SU-DHL-6 (cell line): ENCODE results near the gene NACC2.
"Not testable (repeated sequence)": the region's sequence is repeated elsewhere in the genome, so short reads cannot be mapped to it uniquely, and the experiment has no call there.

Experiments used
- H2AFZ ChIP-seq: fragments of 200-600 bp; sonication (generic); 2 replicates; pipeline ENCODE4 v1.6.1; 2014; ENCODE audit warnings: low read depth, mild to moderate bottlenecking, moderate library complexity, mixed read lengths, antibody characterized with exemption, low read length; ENCODE audit not compliant: severe bottlenecking
- H3F3A ChIP-seq: fragments of 200-600 bp; shearing (Covaris generic); 2 replicates; pipeline ENCODE4 v1.6.0; 2016; ENCODE audit warnings: antibody characterized with exemption, mild to moderate bottlenecking; ENCODE audit not compliant: insufficient read depth
- H3K27ac ChIP-seq: fragments of 200-600 bp; sonication (generic); 2 replicates; pipeline ENCODE4 v1.5.1; 2016; ENCODE audit warnings: low read depth, mild to moderate bottlenecking, low read length, moderate library complexity, mixed read lengths
- H3K27me3 ChIP-seq: fragments of 200-600 bp; sonication (generic), shearing (Covaris generic); 2 replicates; pipeline ENCODE4 v1.6.0; 2014; ENCODE audit warnings: mild to moderate bottlenecking, low read length
- H3K36me3 ChIP-seq: fragments of 200-600 bp; sonication (generic); 2 replicates; pipeline ENCODE4 v1.6.1; 2014; ENCODE audit warnings: mild to moderate bottlenecking, low read length, mixed read lengths
- H3K4me2 ChIP-seq: fragments of 300-600, 200-600 bp; shearing (Covaris generic), sonication (generic); 2 replicates; pipeline ENCODE4 v1.6.0; 2014; ENCODE audit warnings: low read length, low read depth, mild to moderate bottlenecking; ENCODE audit not compliant: poor library complexity, severe bottlenecking
- H3K4me3 ChIP-seq: fragments of 200-600 bp; sonication (generic); 2 replicates; pipeline ENCODE4 v1.5.1; 2014; ENCODE audit warnings: antibody characterized with exemption, low read length, mild to moderate bottlenecking, mixed read lengths; ENCODE audit not compliant: insufficient read depth, poor library complexity, severe bottlenecking
- H3K79me2 ChIP-seq: fragments of 200-600 bp; sonication (generic); 2 replicates; pipeline ENCODE4 v1.6.1; 2014; ENCODE audit warnings: mild to moderate bottlenecking, low read length, moderate library complexity; ENCODE audit not compliant: insufficient read depth
- H3K9ac ChIP-seq: fragments of 200-600 bp; sonication (generic); 2 replicates; pipeline ENCODE4 v1.7.0; 2014; ENCODE audit warnings: mild to moderate bottlenecking, low read length
- H3K9me2 ChIP-seq: fragments of 200-600 bp; sonication (generic); replicated peaks from 2 replicates; pipeline ENCODE4 v1.6.1; 2014; ENCODE audit warnings: low read length; ENCODE audit not compliant: insufficient read depth
- H3K9me3 ChIP-seq: fragments of 200-600 bp; sonication (generic); 2 replicates; pipeline ENCODE4 v1.6.1; 2014; ENCODE audit warnings: low read length, mixed read lengths; ENCODE audit not compliant: insufficient read depth
- H4K20me1 ChIP-seq: fragments of 200-600 bp; sonication (generic); 2 replicates; pipeline ENCODE4 v1.6.1; 2014; ENCODE audit warnings: low read depth, mild to moderate bottlenecking, antibody characterized with exemption, low read length, moderate library complexity, mixed read lengths
- EZH2phosphoT487 ChIP-seq: fragments of 200-600 bp; sonication (generic), shearing (Covaris generic); conservative IDR thresholded peaks from 2 replicates; pipeline ENCODE4 v1.6.1; 2018; ENCODE audit warnings: mild to moderate bottlenecking, antibody characterized with exemption, low read length, moderate library complexity, mixed read lengths
- TF ChIP-seq, protein P1 (sequence below): fragments of 200-600 bp; sonication (generic); IDR thresholded peaks from one replicate; pipeline ENCODE4 v1.5.1; 2017; ENCODE audit warnings: antibody characterized with exemption, mild to moderate bottlenecking, low read length, moderate library complexity; ENCODE audit not compliant: insufficient read depth, poor library complexity, severe bottlenecking

Gene NACC2

DNA sequence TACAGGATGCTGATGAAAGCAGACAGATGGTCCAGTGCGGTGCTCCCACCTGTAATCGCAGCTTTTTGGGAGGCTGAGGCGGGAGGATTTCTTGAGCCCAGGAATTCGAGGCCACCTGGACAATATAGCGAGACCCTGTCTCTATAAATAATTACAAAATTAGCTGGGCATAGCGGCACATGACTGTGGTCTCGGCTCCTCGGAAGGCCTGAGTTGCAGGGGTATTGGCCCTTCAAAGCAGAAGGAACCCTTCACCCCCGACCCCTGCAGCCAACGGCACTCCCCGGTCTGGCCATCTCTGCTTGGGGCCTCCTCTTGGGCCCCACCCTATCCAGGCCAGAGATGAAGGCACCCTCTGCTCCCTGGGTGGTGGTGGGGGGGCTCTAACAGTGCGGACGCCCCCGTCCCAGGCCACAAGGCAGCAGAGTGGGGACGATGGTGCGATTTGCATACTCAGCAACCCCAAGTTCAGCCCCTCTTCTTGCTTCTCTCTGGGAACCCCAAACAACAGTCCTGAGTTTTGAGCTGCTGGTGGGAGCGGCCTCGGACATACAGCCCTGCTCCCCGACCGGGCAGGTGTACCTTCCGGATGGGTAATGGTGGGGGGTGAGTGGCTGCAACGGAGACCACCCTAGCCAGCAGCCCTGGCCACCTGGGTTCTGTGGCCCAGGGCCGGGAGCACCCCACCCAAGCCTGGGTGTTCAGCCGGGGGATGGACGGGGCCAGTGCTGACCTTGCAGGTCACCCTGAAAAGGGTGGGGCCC is 50.7 kb downstream of the NACC2 start:
- no peaks in the 10 kb centered on the region for H3K27me3 ChIP-seq
- H3K9me3 ChIP-seq = no peaks in the 10 kb centered on the region
- no peaks in the 10 kb centered on the region for H3F3A ChIP-seq
- no peaks in the 10 kb centered on the region for H3K36me3 ChIP-seq
- no peak overlapping the region for H3K9ac ChIP-seq
- no peak overlapping the region for H3K4me3 ChIP-seq
- H2AFZ ChIP-seq = no peak overlapping the region
- TF ChIP-seq, protein P1, sequence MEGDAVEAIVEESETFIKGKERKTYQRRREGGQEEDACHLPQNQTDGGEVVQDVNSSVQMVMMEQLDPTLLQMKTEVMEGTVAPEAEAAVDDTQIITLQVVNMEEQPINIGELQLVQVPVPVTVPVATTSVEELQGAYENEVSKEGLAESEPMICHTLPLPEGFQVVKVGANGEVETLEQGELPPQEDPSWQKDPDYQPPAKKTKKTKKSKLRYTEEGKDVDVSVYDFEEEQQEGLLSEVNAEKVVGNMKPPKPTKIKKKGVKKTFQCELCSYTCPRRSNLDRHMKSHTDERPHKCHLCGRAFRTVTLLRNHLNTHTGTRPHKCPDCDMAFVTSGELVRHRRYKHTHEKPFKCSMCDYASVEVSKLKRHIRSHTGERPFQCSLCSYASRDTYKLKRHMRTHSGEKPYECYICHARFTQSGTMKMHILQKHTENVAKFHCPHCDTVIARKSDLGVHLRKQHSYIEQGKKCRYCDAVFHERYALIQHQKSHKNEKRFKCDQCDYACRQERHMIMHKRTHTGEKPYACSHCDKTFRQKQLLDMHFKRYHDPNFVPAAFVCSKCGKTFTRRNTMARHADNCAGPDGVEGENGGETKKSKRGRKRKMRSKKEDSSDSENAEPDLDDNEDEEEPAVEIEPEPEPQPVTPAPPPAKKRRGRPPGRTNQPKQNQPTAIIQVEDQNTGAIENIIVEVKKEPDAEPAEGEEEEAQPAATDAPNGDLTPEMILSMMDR = no peak
- no peak for TF ChIP-seq EZH2phosphoT487
- no peaks in the 10 kb centered on the region for H3K9me2 ChIP-seq
- no peaks in the 10 kb centered on the region for H3K79me2 ChIP-seq
- H3K27ac ChIP-seq = no peak overlapping the region
- no peaks in the 10 kb centered on the region for H4K20me1 ChIP-seq
- no peak overlapping the region for H3K4me2 ChIP-seq

DNA sequence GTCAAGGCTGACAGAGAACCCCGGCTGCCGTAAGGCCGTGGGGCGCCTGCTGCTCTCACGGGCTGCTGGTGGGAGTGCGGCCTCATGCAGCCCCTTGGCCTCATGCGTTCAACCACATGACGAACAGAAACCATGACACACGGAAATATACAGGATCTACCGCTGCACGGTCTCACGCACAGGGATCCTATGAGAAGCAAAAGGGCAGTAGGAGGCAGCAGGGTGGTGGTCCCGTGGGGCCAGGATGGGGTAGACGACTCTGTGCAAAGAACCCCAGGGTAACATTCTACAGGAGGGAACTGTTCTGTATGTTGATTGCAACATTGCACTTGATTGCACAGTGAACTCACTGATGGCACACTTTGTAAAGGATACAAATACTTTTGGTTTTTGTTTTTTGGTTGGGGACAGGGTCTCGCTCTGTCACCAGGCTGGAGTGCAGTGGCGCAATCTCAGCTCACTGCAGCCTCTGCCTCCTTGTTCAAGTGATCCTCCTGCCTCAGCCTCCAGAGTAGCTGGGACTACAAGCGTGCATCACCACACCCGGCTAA is 51.6 kb downstream of the NACC2 start:
- H3K4me2 ChIP-seq = no peak overlapping the region
- no peak overlapping the region for H3K9ac ChIP-seq
- H3K9me3 ChIP-seq = no peaks in the 10 kb centered on the region
- H3K9me2 ChIP-seq = no peaks in the 10 kb centered on the region
- no peaks in the 10 kb centered on the region for H3F3A ChIP-seq
- no peaks in the 10 kb centered on the region for H3K79me2 ChIP-seq
- H3K27ac ChIP-seq = no peak overlapping the region
- H3K4me3 ChIP-seq = no peak overlapping the region
- TF ChIP-seq EZH2phosphoT487 = no peak
- TF ChIP-seq, protein P1 = no peak
- H2AFZ ChIP-seq = no peak overlapping the region
- H3K36me3 ChIP-seq = no peaks in the 10 kb centered on the region
- H3K27me3 ChIP-seq = no peaks in the 10 kb centered on the region
- H4K20me1 ChIP-seq = no peaks in the 10 kb centered on the region

- H4K20me1 ChIP-seq = no peaks in the 10 kb centered on the region
- H3K27ac ChIP-seq = no peak overlapping the region
- no peak overlapping the region for H3K9ac ChIP-seq
- no peaks in the 10 kb centered on the region for H3F3A ChIP-seq
- H3K9me3 ChIP-seq = no peaks in the 10 kb centered on the region
- no peaks in the 10 kb centered on the region for H3K36me3 ChIP-seq
- no peak overlapping the region for H3K4me3 ChIP-seq
- no peak overlapping the region for H3K4me2 ChIP-seq
- TF ChIP-seq, protein P1 = no peak
- no peak overlapping the region for H2AFZ ChIP-seq
- no peaks in the 10 kb centered on the region for H3K79me2 ChIP-seq
- H3K9me2 ChIP-seq = no peaks in the 10 kb centered on the region
- H3K27me3 ChIP-seq = no peaks in the 10 kb centered on the region
These were observed 52.5 kb downstream of the NACC2 start for GRCh38 chr9:136042541-136042940.

DNA sequence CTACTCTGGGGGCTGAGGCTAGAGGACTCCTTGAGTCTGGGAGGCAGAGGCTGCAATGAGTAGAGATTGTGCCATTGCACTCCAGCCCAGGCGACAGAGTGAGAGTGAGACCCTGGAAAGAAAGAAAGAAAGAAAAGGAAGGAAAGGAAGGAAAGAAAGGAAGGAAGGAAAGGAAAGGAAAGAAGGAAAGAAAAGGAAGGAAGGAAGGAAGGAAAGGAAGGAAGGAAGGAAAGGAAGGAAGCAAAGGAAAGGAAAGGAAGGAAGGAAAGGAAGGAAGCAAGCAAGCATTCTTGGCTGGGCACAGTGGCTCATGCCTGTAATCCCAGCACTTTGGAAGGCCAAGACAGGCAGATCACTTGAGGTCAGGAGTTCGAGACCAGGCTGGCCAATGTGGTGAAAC is 54.2 kb downstream of the NACC2 start:
- H3K79me2 ChIP-seq, H3K27ac ChIP-seq, H3F3A ChIP-seq, H3K4me3 ChIP-seq, H3K27me3 ChIP-seq, H4K20me1 ChIP-seq, H3K9me2 ChIP-seq, H3K4me2 ChIP-seq, H3K9me3 ChIP-seq, H3K9ac ChIP-seq, H2AFZ ChIP-seq, H3K36me3 ChIP-seq: not testable (repeated sequence)
